CD8-positive, alpha-beta memory T cell (primary cell): ENCODE data around the gene APP. TPM values are rescaled to one million over a fixed set of nuclear protein-coding genes. Genes with fewer than 3 reads are reported as not detected.

Source experiments
- CTCF ChIA-PET: fragments of 350-600 bp; sonication (Branson Sonifier 250); formaldehyde crosslinking; loops from one replicate; lab custom pipeline; 2021; ENCODE audit warnings: antibody characterized with exemption; lab: Charles Lee
- POLR2A ChIA-PET: fragments of 350-600 bp; sonication (Branson Sonifier 250); formaldehyde crosslinking; loops from one replicate; lab custom pipeline; 2021; ENCODE audit warnings: antibody characterized with exemption; lab: Charles Lee
- DNase-seq, 5 donors: peaks; one replicate each; pipeline versions ENCODE4 v3.0.0 to v3.0.0-alpha.2; 2020 to 2022; ENCODE audit warnings: mixed read lengths in 1 of 5
- H3K27ac ChIP-seq: one replicate; pipeline ENCODE4 v1.7.0; 2013; ENCODE audit warnings: low read depth, mild to moderate bottlenecking, low read length, moderate library complexity
- H3K27me3 ChIP-seq: 2 replicates; pipeline ENCODE4 v1.7.0; 2013; ENCODE audit warnings: low read length, mild to moderate bottlenecking; ENCODE audit not compliant: insufficient read depth, poor library complexity, severe bottlenecking
- H3K36me3 ChIP-seq: 2 replicates; pipeline ENCODE4 v1.7.0; 2013; ENCODE audit warnings: mild to moderate bottlenecking, low read length, moderate library complexity; ENCODE audit not compliant: insufficient read depth
- H3K4me1 ChIP-seq: 2 replicates; pipeline ENCODE4 v1.7.0; 2013; ENCODE audit warnings: mild to moderate bottlenecking, low read length, moderate library complexity; ENCODE audit not compliant: insufficient read depth
- H3K4me3 ChIP-seq: 2 replicates; pipeline ENCODE4 v1.7.0; 2013; ENCODE audit warnings: mild to moderate bottlenecking, low read length
- H3K9me3 ChIP-seq: 2 replicates; pipeline ENCODE4 v1.7.0; 2013; ENCODE audit warnings: mild to moderate bottlenecking, low read length
- H3K27ac Mint-ChIP-seq, 8 donors: one replicate each; pipeline ENCODE4 v1.8.0; 2020 to 2021; ENCODE audit warnings: mixed read lengths in 8 of 8, mild to moderate bottlenecking in 6 of 8, inconsistent platforms in 3 of 8, moderate library complexity in 3 of 8
- H3K27me3 Mint-ChIP-seq, 2 donors: one replicate each; pipeline ENCODE4 v1.8.0; 2020 to 2021; ENCODE audit warnings: mixed read lengths in 2 of 2, mild to moderate bottlenecking in 1 of 2, moderate library complexity in 1 of 2
- H3K36me3 Mint-ChIP-seq, 3 donors: one replicate each; pipeline ENCODE4 v1.8.0; 2020 to 2021; ENCODE audit warnings: mixed read lengths in 3 of 3, inconsistent platforms in 1 of 3, mild to moderate bottlenecking in 1 of 3
- H3K4me1 Mint-ChIP-seq, 3 donors: one replicate each; pipeline ENCODE4 v1.8.0; 2020 to 2021; ENCODE audit warnings: mixed read lengths in 3 of 3, inconsistent platforms in 1 of 3, mild to moderate bottlenecking in 1 of 3
- H3K4me3 Mint-ChIP-seq, 7 donors: one replicate each; pipeline ENCODE4 v1.8.0; 2020 to 2021; ENCODE audit warnings: mixed read lengths in 7 of 7, mild to moderate bottlenecking in 6 of 7, moderate library complexity in 4 of 7, inconsistent platforms in 2 of 7
- H3K9me3 Mint-ChIP-seq, 5 donors: one replicate each; pipeline ENCODE4 v1.8.0; 2020 to 2022; ENCODE audit warnings: mixed read lengths in 5 of 5, mild to moderate bottlenecking in 3 of 5, moderate library complexity in 2 of 5, inconsistent platforms in 1 of 5
- polyA plus RNA-seq: library from polyadenylated mRNA; unstranded; fragments of 300-500 nt; fragmentation: Illumina TruSeq; gene quantifications from one replicate; pipeline ENCODE4 v1.2.3, GENCODE V29; 2021
- total RNA-seq, 2 experiments: library from RNA; stranded (reverse); gene quantifications; one replicate each; pipeline ENCODE4 v1.2.3, GENCODE V29; 2021

Gene APP
- total and polyA plus RNA-seq, 3 experiments from 2014 or later: 5.3 to 15.3 (median 15.2) TPM

DNA sequence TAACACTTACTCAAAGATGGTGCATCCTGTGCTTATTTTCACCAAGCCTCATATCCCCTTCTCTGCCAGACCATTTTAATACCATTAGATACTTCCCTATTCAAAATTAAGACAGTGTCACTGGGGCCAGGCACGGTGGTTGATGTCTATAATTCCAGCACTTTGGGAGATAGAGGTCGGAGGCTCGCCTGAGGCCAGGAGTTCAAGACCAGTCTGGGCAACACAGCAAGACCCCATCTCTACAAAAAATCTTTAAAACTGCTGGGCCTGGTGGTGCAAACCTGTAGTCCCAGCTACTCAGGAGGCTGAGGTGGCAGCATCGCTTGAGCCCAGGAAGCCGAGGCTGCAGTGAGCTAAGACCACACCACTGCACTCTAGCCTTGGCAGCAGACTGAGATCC lies 28.2 kb downstream of the APP start:
- no peaks in the 10 kb centered on the region for H3K4me1 Mint-ChIP-seq
- no peak overlapping the region for H3K27ac Mint-ChIP-seq

DNA sequence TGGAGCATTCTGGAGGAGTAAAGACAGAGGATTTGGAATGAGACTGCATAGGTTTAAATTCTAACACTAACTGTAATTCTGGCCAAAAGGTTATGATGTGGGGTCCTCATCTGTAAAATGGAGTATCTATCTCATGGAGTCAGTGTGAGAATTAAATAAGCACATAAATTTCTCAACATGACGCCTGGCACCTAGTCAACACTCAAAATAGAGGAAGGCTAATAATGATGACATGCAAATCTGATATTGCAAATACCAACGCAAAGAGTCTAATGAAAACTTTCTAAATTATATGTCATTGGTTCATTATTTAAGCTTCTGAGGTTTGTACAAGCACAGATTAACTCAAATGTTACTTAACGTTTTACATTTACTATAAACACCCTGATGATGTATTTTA lies 29.6 kb downstream of the APP start:
- Mint-ChIP-seq H3K4me1 (peaks cover 0 to 5% (median 5%) of the 10 kb centered on the region in 3 donors), H3K9me3 (no peaks in the 10 kb centered on the region), H3K27me3 (peaks cover 0 to 5% of the 10 kb centered on the region in 2 donors), H3K4me3 (no peak overlapping the region), H3K27ac (no peak overlapping the region), H3K36me3 (no peaks in the 10 kb centered on the region)
- peaks cover 7% of the 10 kb centered on the region for H3K4me1 ChIP-seq
- no peaks in the 10 kb centered on the region for H3K36me3 ChIP-seq
- DNase-seq: no peak
- no peaks in the 10 kb centered on the region for H3K27me3 ChIP-seq
- ChIA-PET CTCF (no interaction called here), POLR2A (no interaction called here)
- no peak overlapping the region for H3K27ac ChIP-seq
- H3K9me3 ChIP-seq: no peaks in the 10 kb centered on the region
- no peak overlapping the region for H3K4me3 ChIP-seq

More for the DNA sequence above, 28.2 kb downstream of the APP start:
- Histone ChIP-seq H3K4me3 (no peak overlapping the region), H3K27ac (no peak overlapping the region), H3K9me3 (no peaks in the 10 kb centered on the region), H3K36me3 (no peaks in the 10 kb centered on the region), H3K27me3 (no peaks in the 10 kb centered on the region), H3K4me1 (peaks cover 2% of the 10 kb centered on the region)
- no peaks in the 10 kb centered on the region for H3K36me3 Mint-ChIP-seq
- ChIA-PET POLR2A (no interaction called here), CTCF (no interaction called here)
- no peaks in the 10 kb centered on the region for H3K9me3 Mint-ChIP-seq
- H3K4me3 Mint-ChIP-seq: no peak overlapping the region
- no peak for DNase-seq
- peaks cover 0 to 3% of the 10 kb centered on the region in 2 donors for H3K27me3 Mint-ChIP-seq

DNA sequence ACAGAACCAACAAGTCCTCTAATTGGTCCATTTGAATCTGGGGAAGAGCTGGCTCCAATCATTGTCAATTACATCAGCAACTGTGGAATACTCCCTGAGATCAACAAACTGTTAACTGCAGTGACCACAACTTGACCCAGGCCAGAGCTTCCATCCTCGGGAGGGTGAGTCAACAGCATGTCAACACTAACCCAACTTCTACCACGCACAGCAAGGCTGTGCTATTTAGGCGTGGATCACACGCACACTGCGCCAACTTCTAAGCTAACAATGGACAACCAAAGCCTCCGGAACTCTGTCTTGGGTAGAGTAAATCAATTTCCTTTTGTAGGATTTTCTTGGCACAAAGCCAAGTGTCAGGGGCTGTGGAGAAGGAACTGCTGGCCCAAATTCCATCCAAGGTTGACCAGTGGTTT lies 30.4 kb downstream of the APP start:
- Mint-ChIP-seq H3K4me1 (peaks cover 0 to 5% (median 5%) of the 10 kb centered on the region in 3 donors), H3K27ac (no peak overlapping the region), H3K27me3 (peaks cover 0 to 5% of the 10 kb centered on the region in 2 donors), H3K9me3 (no peaks in the 10 kb centered on the region), H3K4me3 (no peak overlapping the region), H3K36me3 (no peaks in the 10 kb centered on the region)
- no peaks in the 10 kb centered on the region for H3K36me3 ChIP-seq
- no peaks in the 10 kb centered on the region for H3K27me3 ChIP-seq
- no peak overlapping the region for H3K27ac ChIP-seq
- ChIA-PET CTCF (no interaction called here), POLR2A (no interaction called here)
- no peak for DNase-seq
- H3K4me3 ChIP-seq: no peak overlapping the region
- H3K4me1 ChIP-seq: peaks cover 7% of the 10 kb centered on the region
- H3K9me3 ChIP-seq: no peaks in the 10 kb centered on the region

DNA sequence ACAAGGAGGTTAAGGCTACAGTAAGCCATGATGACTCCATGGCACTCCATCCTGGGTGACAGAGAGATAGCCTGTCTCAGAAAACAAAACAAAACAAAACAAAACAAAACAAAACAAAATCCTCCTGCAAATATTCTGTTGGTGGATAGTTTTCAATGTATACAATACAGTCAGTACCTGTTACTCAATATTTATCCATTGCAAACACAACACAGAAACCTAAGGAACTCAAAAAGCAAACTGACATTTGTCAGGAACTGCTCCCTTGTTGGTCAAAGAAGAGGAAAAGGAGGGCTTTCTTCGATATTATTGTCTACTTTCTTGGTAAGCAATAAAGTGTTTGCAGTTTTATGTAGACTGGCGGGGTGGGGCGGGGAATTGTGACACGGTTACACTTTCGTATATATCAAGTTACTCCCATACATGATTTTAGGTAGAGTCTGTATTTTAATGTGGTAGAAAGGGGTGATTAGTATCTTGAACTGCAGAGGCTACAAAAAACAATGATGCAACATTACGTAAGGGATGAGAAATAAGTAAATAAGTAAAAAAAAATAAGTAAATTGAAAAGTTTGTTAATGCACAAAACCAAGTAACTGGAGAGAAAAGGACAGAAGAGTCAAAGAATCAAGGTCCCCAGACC lies 31.8 kb downstream of the APP start:
- Histone ChIP-seq H3K4me3 (no peak overlapping the region), H3K36me3 (no peaks in the 10 kb centered on the region), H3K4me1 (peaks cover 7% of the 10 kb centered on the region), H3K27me3 (no peaks in the 10 kb centered on the region), H3K27ac (no peak overlapping the region), H3K9me3 (no peaks in the 10 kb centered on the region)
- ChIA-PET POLR2A (no interaction called here), CTCF (no interaction called here)
- H3K27me3 Mint-ChIP-seq: peaks cover 0 to 6% of the 10 kb centered on the region in 2 donors
- H3K9me3 Mint-ChIP-seq: no peaks in the 10 kb centered on the region
- H3K27ac Mint-ChIP-seq: peak overlapping the region in 1 of 8 donors; percentile 21
- no peak overlapping the region for H3K4me3 Mint-ChIP-seq
- H3K4me1 Mint-ChIP-seq: peaks cover 0 to 5% (median 5%) of the 10 kb centered on the region in 3 donors
- DNase-seq: no peak
- no peaks in the 10 kb centered on the region for H3K36me3 Mint-ChIP-seq

DNA sequence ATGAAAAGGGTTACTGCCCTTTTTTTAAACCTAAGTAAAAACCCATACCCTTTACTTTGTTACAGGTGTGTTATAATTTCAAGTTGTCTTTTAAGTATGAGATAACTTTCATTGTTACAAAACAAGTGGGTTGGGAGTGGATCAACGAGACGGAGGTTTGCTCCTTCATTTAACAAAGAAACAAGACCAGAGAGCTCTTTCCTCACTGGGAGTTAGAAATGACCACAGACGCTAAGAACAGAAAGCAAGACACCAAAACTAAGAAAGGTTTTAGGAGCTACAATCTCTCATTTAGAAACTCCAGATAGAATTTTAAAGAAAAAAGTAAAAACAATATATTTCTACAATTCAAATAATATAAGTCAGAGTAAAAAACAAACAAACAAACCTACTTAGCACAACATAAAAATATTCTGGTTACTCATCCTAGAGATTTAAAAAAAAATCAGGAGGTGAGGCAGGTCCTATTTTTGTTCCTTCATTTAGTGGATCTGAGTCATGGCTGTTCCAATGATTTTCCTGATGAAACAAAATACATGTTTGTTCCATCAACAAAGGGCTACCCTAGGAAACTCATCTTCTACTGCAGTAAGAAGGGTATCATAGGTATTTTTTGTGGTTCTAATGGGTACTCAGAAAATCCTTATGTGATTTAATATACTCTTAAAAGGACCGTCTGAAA lies 33.0 kb downstream of the APP start:
- H3K27ac ChIP-seq: no peak overlapping the region
- Mint-ChIP-seq H3K4me3 (no peak overlapping the region), H3K36me3 (no peaks in the 10 kb centered on the region), H3K27ac (no peak overlapping the region), H3K27me3 (peaks cover 0 to 6% of the 10 kb centered on the region in 2 donors), H3K4me1 (peaks cover 0 to 5% (median 5%) of the 10 kb centered on the region in 3 donors), H3K9me3 (no peaks in the 10 kb centered on the region)
- H3K27me3 ChIP-seq: no peaks in the 10 kb centered on the region
- H3K4me1 ChIP-seq: peaks cover 7% of the 10 kb centered on the region
- no peak overlapping the region for H3K4me3 ChIP-seq
- no peaks in the 10 kb centered on the region for H3K36me3 ChIP-seq
- ChIA-PET POLR2A (no interaction called here), CTCF (no interaction called here)
- no peak for DNase-seq
- no peaks in the 10 kb centered on the region for H3K9me3 ChIP-seq

DNA sequence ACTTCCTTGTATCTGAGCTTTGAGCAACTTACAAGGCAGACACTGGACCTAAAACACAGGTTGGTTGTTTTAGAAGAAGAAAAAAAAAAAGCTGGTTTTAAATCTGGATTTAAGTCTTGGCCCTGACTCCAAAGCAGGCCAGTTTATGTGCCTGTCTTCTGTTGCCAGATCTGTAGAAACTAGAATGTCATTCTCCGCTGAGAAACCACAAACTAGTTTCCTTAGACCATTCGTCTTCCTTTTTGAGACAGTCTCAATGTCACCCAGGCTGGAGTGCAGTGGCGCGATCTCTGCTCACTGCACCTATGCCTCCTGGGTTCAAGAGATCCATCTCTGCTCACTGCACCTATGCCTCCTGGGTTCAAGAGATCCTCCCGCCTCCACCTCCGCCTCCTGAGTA lies 33.9 kb downstream of the APP start:
- Mint-ChIP-seq H3K36me3 (no peaks in the 10 kb centered on the region), H3K4me3 (no peak overlapping the region), H3K9me3 (no peaks in the 10 kb centered on the region), H3K4me1 (peaks cover 0 to 5% (median 5%) of the 10 kb centered on the region in 3 donors), H3K27me3 (peaks cover 0 to 6% of the 10 kb centered on the region in 2 donors), H3K27ac (peak overlapping the region in 1 of 8 donors; percentile 82)
- ChIA-PET POLR2A (no interaction called here), CTCF (no interaction called here)
- H3K4me3 ChIP-seq: no peak overlapping the region
- H3K27ac ChIP-seq: no peak overlapping the region
- H3K9me3 ChIP-seq: no peaks in the 10 kb centered on the region
- H3K27me3 ChIP-seq: no peaks in the 10 kb centered on the region
- DNase-seq: no peak
- H3K4me1 ChIP-seq: peaks cover 7% of the 10 kb centered on the region
- no peaks in the 10 kb centered on the region for H3K36me3 ChIP-seq

DNA sequence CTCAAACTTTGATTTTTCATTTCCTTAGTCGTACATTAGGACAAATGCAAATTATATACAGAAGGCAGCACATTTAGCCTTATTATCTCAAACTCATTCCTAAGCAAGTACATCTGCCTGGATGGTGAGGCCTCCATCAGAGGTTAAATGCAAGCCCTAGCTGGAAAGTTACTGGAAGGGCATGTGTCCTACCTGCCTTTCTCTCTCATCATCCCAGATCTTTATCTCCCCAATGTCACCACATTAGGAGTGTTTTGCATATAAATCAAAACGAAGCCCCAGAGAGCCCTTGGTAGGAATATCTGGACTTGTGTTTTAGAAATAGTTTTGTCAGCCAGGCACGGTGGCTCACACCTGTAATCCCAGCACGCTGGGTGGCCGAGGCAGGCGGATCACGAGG lies 35.0 kb downstream of the APP start:
- H3K36me3 Mint-ChIP-seq: no peaks in the 10 kb centered on the region
- no peak overlapping the region for H3K4me3 Mint-ChIP-seq
- ChIA-PET POLR2A (no interaction called here), CTCF (no interaction called here)
- Histone ChIP-seq H3K36me3 (no peaks in the 10 kb centered on the region), H3K9me3 (no peaks in the 10 kb centered on the region), H3K27me3 (no peaks in the 10 kb centered on the region), H3K27ac (no peak overlapping the region), H3K4me1 (peaks cover 7% of the 10 kb centered on the region), H3K4me3 (no peak overlapping the region)
- no peak overlapping the region for H3K27ac Mint-ChIP-seq
- H3K4me1 Mint-ChIP-seq: peaks cover 0 to 5% (median 5%) of the 10 kb centered on the region in 3 donors
- peaks cover 0 to 6% of the 10 kb centered on the region in 2 donors for H3K27me3 Mint-ChIP-seq
- H3K9me3 Mint-ChIP-seq: no peaks in the 10 kb centered on the region
- no peak for DNase-seq

DNA sequence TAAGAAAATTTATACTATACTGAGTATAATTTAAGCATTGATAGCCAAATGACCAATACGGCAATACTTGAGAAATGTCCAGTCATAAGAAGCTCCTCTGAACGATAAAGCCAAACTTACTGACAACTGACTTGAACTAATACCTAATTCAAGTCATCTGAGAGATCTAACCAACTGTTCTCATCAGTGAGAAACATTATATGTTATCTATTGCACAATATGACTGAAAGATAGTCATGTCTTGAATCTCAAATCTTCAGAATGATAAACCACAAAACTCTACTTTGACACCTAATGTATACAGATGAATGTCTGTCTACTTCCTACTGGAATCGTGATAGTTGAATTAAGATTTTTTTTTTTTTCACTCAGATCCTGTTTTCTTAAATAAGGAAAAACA lies 39.0 kb downstream of the APP start:
- H3K4me3 Mint-ChIP-seq: no peak overlapping the region
- Histone ChIP-seq H3K4me1 (peaks cover under 1% of the 10 kb centered on the region), H3K9me3 (no peaks in the 10 kb centered on the region), H3K27ac (no peak overlapping the region), H3K36me3 (no peaks in the 10 kb centered on the region), H3K27me3 (no peaks in the 10 kb centered on the region), H3K4me3 (no peak overlapping the region)
- H3K27ac Mint-ChIP-seq: no peak overlapping the region
- CTCF ChIA-PET: no interaction called here
- H3K27me3 Mint-ChIP-seq: peaks cover 0 to 7% of the 10 kb centered on the region in 2 donors
- H3K36me3 Mint-ChIP-seq: peaks cover 0 to 2% (median 0%) of the 10 kb centered on the region in 3 donors
- H3K4me1 Mint-ChIP-seq: no peaks in the 10 kb centered on the region
- POLR2A ChIA-PET: no interaction called here
- DNase-seq: no peak
- no peaks in the 10 kb centered on the region for H3K9me3 Mint-ChIP-seq
